K562 (cell line): ENCODE data around the gene PCSK2. TPM values are rescaled to one million over a fixed set of nuclear protein-coding genes. Genes with fewer than 3 reads are reported as not detected.

Source experiments
- MIER1 ChIP-seq: fragments of 450-650 bp; IDR thresholded peaks from 2 replicates; pipeline ENCODE4 v1.6.1; 2016; ENCODE audit warnings: antibody characterized with exemption, mild to moderate bottlenecking, low read depth
- POU5F1 ChIP-seq: fragments of 150-350 bp; IDR thresholded peaks from 2 replicates; pipeline ENCODE4 v1.6.1; 2014; ENCODE audit warnings: borderline replicate concordance, low read length, low read depth, mild to moderate bottlenecking; ENCODE audit not compliant: partially characterized antibody
- PRMT5 ChIP-seq: sonication (generic); formaldehyde crosslinking; IDR thresholded peaks from 2 replicates; pipeline ENCODE4 v1.5.0; 2020; ENCODE audit warnings: missing genetic modification reagents
- ZFP30 ChIP-seq: fragments of 250-450 bp; sonication (Bioruptor Pico); IDR thresholded peaks from 2 replicates; pipeline ENCODE4 v1.8.0; 2022; ENCODE audit warnings: moderate library complexity, mild to moderate bottlenecking, inconsistent platforms, borderline replicate concordance
- ZNF407 ChIP-seq: fragments of 450-650 bp; IDR thresholded peaks from 2 replicates; pipeline ENCODE4 v1.6.1; 2016; ENCODE audit warnings: low read depth
- polyA plus RNA-seq, 8 experiments: library from polyadenylated mRNA; depleted of rRNA in 4 of 8; stranded (reverse) in 5 of 8; unstranded in 3 of 8; fragments of >200 nt; fragmentation: Nextera tagmentation in 2 of 8; fragmentation: Illumina TruSeq in 1 of 8; extraction: Ambion mirVana in 2 of 8; extraction: Trizol in 1 of 8; gene quantifications; 2 replicates each; pipeline versions ENCODE4 v1.2.1 to v1.2.3, GENCODE V29; 2011 to 2014; ENCODE audit warnings: inconsistent platforms in 1 of 8, missing spikeins in 1 of 8
- total RNA-seq, 7 experiments: library from RNA; depleted of rRNA in 6 of 7; stranded (reverse); fragments of >200 nt in 6 of 7; fragmentation: Illumina TruSeq in 2 of 7; extraction: Trizol in 2 of 7; gene quantifications; 2 replicates each; pipeline versions ENCODE4 v1.2.1 to v1.2.3, GENCODE V29; 2011 to 2021; ENCODE audit warnings: low replicate concordance in 1 of 7

The PCSK2 gene
- total and polyA plus RNA-seq, 9 of the 15 experiments (the other 6 are each of a cell fraction or from before 2014, with no cell fraction given), result 0.04 to 0.07 (median 0.05) TPM; not detected in 6

GRCh38 chr20:17403461-17403860 is 176.6 kb downstream of the PCSK2 start (continued):
- no peak for TF ChIP-seq ZFP30
- TF ChIP-seq PRMT5, result no peak
- no peak for TF ChIP-seq MIER1
- TF ChIP-seq ZNF407, result no peak
- TF ChIP-seq POU5F1, result no peak
- TF ChIP-seq, all 486 proteins: peak for 0
